ENCODE data around the gene AQP1.

AQP1 gene

GRCh38 chr7:30911561-30911969 is at the start of gene AQP1:
AQP1 (plus strand) TSS chr7:30911853; CDS start chr7:30911910, 57 bp downstream.
- no peak for DNase-seq

- no peak for DNase-seq
Observed at GRCh38 chr7:30862995-30863705, 48.5 kb upstream of the AQP1 start.

GRCh38 chr7:30863706-30864035 is 48.0 kb upstream of the AQP1 start:
- DNase-seq: no peak

- no peak for DNase-seq
Observed at GRCh38 chr7:30864101-30864500, 47.6 kb upstream of the AQP1 start.

GRCh38 chr7:30865076-30865475 is 46.6 kb upstream of the AQP1 start:
- DNase-seq: no peak

- DNase-seq: no peak
Observed at GRCh38 chr7:30865821-30866220, 45.8 kb upstream of the AQP1 start.

- no peak for DNase-seq
Observed at GRCh38 chr7:30866939-30867338, 44.7 kb upstream of the AQP1 start.

GRCh38 chr7:30867483-30867882 is 44.2 kb upstream of the AQP1 start:
- no peak for DNase-seq

- DNase-seq: no peak
Observed at GRCh38 chr7:30869794-30870611, 41.6 kb upstream of the AQP1 start.

- DNase-seq: no peak
Observed at GRCh38 chr7:30870821-30871518, 40.7 kb upstream of the AQP1 start.

GRCh38 chr7:30871655-30872054 is 40.0 kb upstream of the AQP1 start:
- no peak for DNase-seq

GRCh38 chr7:30873207-30873606 is 38.4 kb upstream of the AQP1 start:
- no peak for DNase-seq

GRCh38 chr7:30873656-30874055 is 38.0 kb upstream of the AQP1 start:
- no peak for DNase-seq

GRCh38 chr7:30874656-30875302 is 36.9 kb upstream of the AQP1 start:
- no peak for DNase-seq

GRCh38 chr7:30877015-30877769 is 34.5 kb upstream of the AQP1 start:
- no peak for DNase-seq

- DNase-seq: no peak
Observed at GRCh38 chr7:30877993-30878392, 33.7 kb upstream of the AQP1 start.

GRCh38 chr7:30879139-30880124 is 32.2 kb upstream of the AQP1 start:
- no peak for DNase-seq

- no peak for DNase-seq
Observed at GRCh38 chr7:30880125-30880720, 31.4 kb upstream of the AQP1 start.

GRCh38 chr7:30880941-30881340 is 30.7 kb upstream of the AQP1 start:
- no peak for DNase-seq

GRCh38 chr7:30881448-30881847 is 30.2 kb upstream of the AQP1 start:
- DNase-seq: no peak

- DNase-seq: no peak
Observed at GRCh38 chr7:30884881-30885280, 26.8 kb upstream of the AQP1 start.

Measured in SIG-M5 (cell line).